Measurements from ENCODE around the gene OLIG2. TPM values are rescaled to one million over a fixed set of nuclear protein-coding genes. Genes with fewer than 3 reads are reported as not detected.

Gene OLIG2
- total RNA-seq, 1 donor from 2014 or later: 0.33 TPM

DNA sequence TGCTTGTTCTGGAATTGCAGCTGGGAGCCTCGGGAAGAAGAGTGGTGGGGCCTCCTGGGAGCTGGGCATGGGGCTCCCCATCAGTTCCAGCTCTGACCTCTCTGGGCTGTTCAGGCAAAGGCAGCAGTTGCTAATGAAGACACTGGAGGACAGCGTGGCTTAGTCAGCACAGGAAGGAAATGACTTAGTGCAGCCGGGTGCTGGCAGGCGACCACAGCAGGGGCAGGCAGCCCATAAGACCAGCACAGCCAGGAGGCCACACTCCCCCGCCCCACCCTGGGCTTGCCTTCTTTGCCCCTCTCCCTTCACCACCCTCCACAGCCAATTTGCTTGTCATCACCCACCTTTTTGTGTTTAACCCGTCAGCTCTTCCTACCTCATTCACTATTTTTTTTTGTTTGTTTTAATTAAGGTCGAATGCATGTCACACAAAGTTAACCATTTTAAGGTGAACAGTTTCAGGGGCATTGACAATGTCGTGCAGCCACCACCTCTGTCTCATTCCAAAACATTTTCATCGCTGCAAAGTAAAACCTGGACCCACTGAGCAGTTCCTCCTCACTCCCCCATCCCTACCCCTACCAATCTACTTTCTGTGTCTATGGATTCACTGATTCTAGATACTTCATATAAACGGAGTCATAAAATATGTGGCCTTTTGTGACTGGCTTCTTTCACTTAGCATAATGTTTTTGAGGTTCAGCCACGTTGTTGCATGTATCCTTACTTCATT, 10.9 kb downstream of the OLIG2 start:
- H3K27me3 Mint-ChIP-seq (ENCODE audit: unreplicated experiment): peaks cover 8% of the 10 kb centered on the region
- H3K36me3 Mint-ChIP-seq (ENCODE audit: low read depth, unreplicated experiment): no peaks in the 10 kb centered on the region
- H3K4me3 Mint-ChIP-seq (ENCODE audit: unreplicated experiment): peak overlapping the region; percentile 7
- no peak overlapping the region for H3K27ac Mint-ChIP-seq (ENCODE audit: unreplicated experiment)
- no peak for TF ChIP-seq CTCF (IDR thresholded peaks at IDR 0.05; ENCODE audit: unreplicated experiment)
- H3K9me3 Mint-ChIP-seq (ENCODE audit: unreplicated experiment): no peaks in the 10 kb centered on the region
- DNase-seq (ENCODE audit: low spot score): no peak
- peaks cover 7% of the 10 kb centered on the region for H3K4me1 Mint-ChIP-seq (ENCODE audit: unreplicated experiment)

DNA sequence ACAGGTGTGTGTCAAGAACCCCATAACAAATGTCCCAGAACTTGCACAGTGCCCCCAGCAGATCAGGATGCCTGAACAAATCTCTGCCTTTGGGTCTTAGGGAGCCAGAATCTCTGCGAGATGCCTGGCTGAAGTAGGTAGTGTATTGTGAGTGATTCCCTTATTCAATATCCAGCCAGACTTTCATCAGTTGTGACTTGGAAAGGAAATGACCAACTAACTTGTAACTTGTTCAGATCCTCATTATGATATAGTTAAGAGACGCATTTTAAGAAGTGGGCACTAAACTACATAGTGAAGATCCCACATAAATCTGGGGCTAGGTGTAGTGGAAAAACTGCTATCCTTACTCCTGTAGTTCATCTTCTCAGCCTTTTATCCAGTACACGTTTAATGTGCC, 11.8 kb downstream of the OLIG2 start:
- H3K27me3 Mint-ChIP-seq (ENCODE audit: unreplicated experiment): peaks cover 6% of the 10 kb centered on the region
- H3K4me3 Mint-ChIP-seq (ENCODE audit: unreplicated experiment): no peak overlapping the region
- H3K9me3 Mint-ChIP-seq (ENCODE audit: unreplicated experiment): no peaks in the 10 kb centered on the region
- no peaks in the 10 kb centered on the region for H3K36me3 Mint-ChIP-seq (ENCODE audit: low read depth, unreplicated experiment)
- TF ChIP-seq CTCF (IDR thresholded peaks at IDR 0.05; ENCODE audit: unreplicated experiment): no peak
- DNase-seq (ENCODE audit: low spot score): no peak
- H3K27ac Mint-ChIP-seq (ENCODE audit: unreplicated experiment): no peak overlapping the region
- peaks cover 7% of the 10 kb centered on the region for H3K4me1 Mint-ChIP-seq (ENCODE audit: unreplicated experiment)

DNA sequence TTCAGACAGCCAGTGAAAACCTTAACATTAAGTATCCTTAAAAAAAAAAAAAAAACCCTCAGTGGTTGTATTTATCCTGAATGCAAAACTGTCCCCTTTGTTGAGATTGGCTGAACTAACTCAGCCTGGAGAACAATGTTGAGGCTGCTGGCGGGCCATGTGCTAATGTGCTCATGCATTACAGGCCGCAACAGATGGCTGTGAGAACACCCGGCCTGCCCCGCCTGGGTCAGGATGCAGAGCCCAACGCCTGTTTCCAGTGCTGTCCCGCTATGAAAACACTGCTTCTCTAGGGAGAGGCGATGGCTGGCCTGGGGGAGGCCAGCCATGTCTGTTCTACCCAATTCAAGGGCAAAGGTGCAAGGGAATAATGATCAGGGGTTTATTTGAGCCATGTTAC, 13.8 kb downstream of the OLIG2 start:
- Mint-ChIP-seq H3K4me3 (ENCODE audit: unreplicated experiment) (no peak overlapping the region), H3K9me3 (ENCODE audit: unreplicated experiment) (no peaks in the 10 kb centered on the region), H3K27me3 (ENCODE audit: unreplicated experiment) (peaks cover 3% of the 10 kb centered on the region), H3K27ac (ENCODE audit: unreplicated experiment) (no peak overlapping the region), H3K4me1 (ENCODE audit: unreplicated experiment) (peaks cover 7% of the 10 kb centered on the region), H3K36me3 (ENCODE audit: low read depth, unreplicated experiment) (no peaks in the 10 kb centered on the region)
- no peak for DNase-seq (ENCODE audit: low spot score)
- no peak for TF ChIP-seq CTCF (IDR thresholded peaks at IDR 0.05; ENCODE audit: unreplicated experiment)

- peaks cover 3% of the 10 kb centered on the region for H3K27me3 Mint-ChIP-seq (ENCODE audit: unreplicated experiment)
- H3K27ac Mint-ChIP-seq (ENCODE audit: unreplicated experiment): no peak overlapping the region
- no peaks in the 10 kb centered on the region for H3K9me3 Mint-ChIP-seq (ENCODE audit: unreplicated experiment)
- no peak overlapping the region for H3K4me3 Mint-ChIP-seq (ENCODE audit: unreplicated experiment)
- no peaks in the 10 kb centered on the region for H3K36me3 Mint-ChIP-seq (ENCODE audit: low read depth, unreplicated experiment)
- peaks cover 7% of the 10 kb centered on the region for H3K4me1 Mint-ChIP-seq (ENCODE audit: unreplicated experiment)
- no peak for TF ChIP-seq CTCF (IDR thresholded peaks at IDR 0.05; ENCODE audit: unreplicated experiment)
- DNase-seq (ENCODE audit: low spot score): no peak
Measured at GRCh38 chr21:33040215-33040614, 14.5 kb downstream of the OLIG2 start.

- DNase-seq (ENCODE audit: low spot score): no peak
- Mint-ChIP-seq H3K9me3 (ENCODE audit: unreplicated experiment) (no peaks in the 10 kb centered on the region), H3K36me3 (ENCODE audit: low read depth, unreplicated experiment) (no peaks in the 10 kb centered on the region), H3K4me1 (ENCODE audit: unreplicated experiment) (no peaks in the 10 kb centered on the region), H3K4me3 (ENCODE audit: unreplicated experiment) (no peak overlapping the region), H3K27me3 (ENCODE audit: unreplicated experiment) (no peaks in the 10 kb centered on the region), H3K27ac (ENCODE audit: unreplicated experiment) (no peak overlapping the region)
- no peak for TF ChIP-seq CTCF (IDR thresholded peaks at IDR 0.05; ENCODE audit: unreplicated experiment)
Measured at GRCh38 chr21:33041981-33042380, 16.2 kb downstream of the OLIG2 start.

All from endothelial cell (in vitro differentiated cells).